Stimulated activated naive B cell treated with anti-CD40 and anti-IgM and Interleukin-4, amounts not matched to agents 10 μg/mL and 1 μg/mL and 100 μg/mL, for 72 hours (primary cell): ENCODE results near the gene PLPPR3.
A peak's percentile ranks its signal among the peaks of the same experiment; 100 is the strongest.

ENCODE experiments used
- ATAC-seq, 2 donors: fragments of 150-1000 bp; cut with Tn5 transposase; replicated peaks; 2 replicates each; pipeline ENCODE4 v1.10.0; 2021; ENCODE audit warnings: moderate library complexity in 1 of 2
- DNase-seq: peaks from one replicate; pipeline ENCODE4 v3.0.0; 2021
- H3K27ac Mint-ChIP-seq: one replicate; pipeline ENCODE4 v1.8.0; 2022; ENCODE audit warnings: mild to moderate bottlenecking, mixed read lengths
- H3K27me3 Mint-ChIP-seq, 2 donors: one replicate each; pipeline ENCODE4 v1.8.0; 2022; ENCODE audit warnings: mixed read lengths in 2 of 2
- H3K36me3 Mint-ChIP-seq, 2 donors: one replicate each; pipeline ENCODE4 v1.8.0; 2022; ENCODE audit warnings: mixed read lengths in 2 of 2, mild to moderate bottlenecking in 1 of 2
- H3K4me1 Mint-ChIP-seq, 2 donors: one replicate each; pipeline ENCODE4 v1.8.0; 2022; ENCODE audit warnings: mixed read lengths in 2 of 2, mild to moderate bottlenecking in 1 of 2
- H3K4me3 Mint-ChIP-seq, 2 donors: one replicate each; pipeline ENCODE4 v1.8.0; 2022; ENCODE audit warnings: mild to moderate bottlenecking in 2 of 2, mixed read lengths in 2 of 2, moderate library complexity in 1 of 2
- H3K9me3 Mint-ChIP-seq, 2 donors: one replicate each; pipeline ENCODE4 v1.8.0; 2022; ENCODE audit warnings: mixed read lengths in 2 of 2, mild to moderate bottlenecking in 1 of 2

The PLPPR3 gene

GRCh38 chr19:782878-783668, 38.7 kb downstream of the PLPPR3 start:
- peaks cover 0 to 32% of the 10 kb centered on the region in 2 donors for H3K27me3 Mint-ChIP-seq
- DNase-seq (no peak), ATAC-seq (no peak)
- no peaks in the 10 kb centered on the region for H3K4me1 Mint-ChIP-seq
- no peak overlapping the region for H3K27ac Mint-ChIP-seq
- H3K4me3 Mint-ChIP-seq, result no peak overlapping the region
- no peaks in the 10 kb centered on the region for H3K36me3 Mint-ChIP-seq
- H3K9me3 Mint-ChIP-seq, result peaks cover 0 to 2% of the 10 kb centered on the region in 2 donors

GRCh38 chr19:782185-782877, 39.4 kb downstream of the PLPPR3 start:
- DNase-seq, result no peak

GRCh38 chr19:781800-782184, 40.0 kb downstream of the PLPPR3 start:
- DNase-seq (no peak), ATAC-seq (no peak)
- Mint-ChIP-seq H3K9me3 (peaks cover 0 to 2% of the 10 kb centered on the region in 2 donors), H3K27me3 (peaks cover 0 to 32% of the 10 kb centered on the region in 2 donors), H3K4me1 (no peaks in the 10 kb centered on the region), H3K36me3 (no peaks in the 10 kb centered on the region), H3K4me3 (no peak overlapping the region), H3K27ac (no peak overlapping the region)

More at GRCh38 chr19:782185-782877, 39.4 kb downstream of the PLPPR3 start:
- Mint-ChIP-seq H3K27ac (no peak overlapping the region), H3K27me3 (peaks cover 0 to 32% of the 10 kb centered on the region in 2 donors), H3K9me3 (peaks cover 0 to 2% of the 10 kb centered on the region in 2 donors), H3K4me1 (no peaks in the 10 kb centered on the region), H3K36me3 (no peaks in the 10 kb centered on the region), H3K4me3 (no peak overlapping the region)
- ATAC-seq, result no peak

- no peak for DNase-seq
- H3K4me3 Mint-ChIP-seq, result no peak overlapping the region
- peaks cover 0 to 2% of the 10 kb centered on the region in 2 donors for H3K9me3 Mint-ChIP-seq
- no peaks in the 10 kb centered on the region for H3K4me1 Mint-ChIP-seq
- H3K27me3 Mint-ChIP-seq, result peaks cover 0 to 32% of the 10 kb centered on the region in 2 donors
- no peak overlapping the region for H3K27ac Mint-ChIP-seq
- H3K36me3 Mint-ChIP-seq, result no peaks in the 10 kb centered on the region
- no peak for ATAC-seq
These were observed 40.8 kb downstream of the PLPPR3 start for GRCh38 chr19:780935-781334.

GRCh38 chr19:778910-779653, 42.7 kb downstream of the PLPPR3 start:
- DNase-seq, result no peak

GRCh38 chr19:776549-776948, 45.2 kb downstream of the PLPPR3 start:
- DNase-seq (no peak), ATAC-seq (no peak)
- Mint-ChIP-seq H3K36me3 (no peaks in the 10 kb centered on the region), H3K27ac (no peak overlapping the region), H3K4me3 (no peak overlapping the region), H3K9me3 (peaks cover 0 to 2% of the 10 kb centered on the region in 2 donors), H3K4me1 (no peaks in the 10 kb centered on the region), H3K27me3 (peaks cover 5 to 26% of the 10 kb centered on the region in 2 donors)

More at GRCh38 chr19:778910-779653, 42.7 kb downstream of the PLPPR3 start:
- ATAC-seq, result no peak
- Mint-ChIP-seq H3K27me3 (peaks cover 0 to 32% of the 10 kb centered on the region in 2 donors), H3K4me1 (no peaks in the 10 kb centered on the region), H3K36me3 (no peaks in the 10 kb centered on the region), H3K9me3 (peaks cover 0 to 2% of the 10 kb centered on the region in 2 donors), H3K27ac (no peak overlapping the region), H3K4me3 (no peak overlapping the region)

GRCh38 chr19:772730-773436, 48.9 kb downstream of the PLPPR3 start:
- H3K4me3 Mint-ChIP-seq, result no peak overlapping the region

GRCh38 chr19:772063-772462, 49.7 kb downstream of the PLPPR3 start:
- Mint-ChIP-seq H3K9me3 (no peaks in the 10 kb centered on the region), H3K4me1 (peaks cover 0 to 3% of the 10 kb centered on the region in 2 donors), H3K4me3 (no peak overlapping the region), H3K27ac (no peak overlapping the region), H3K36me3 (no peaks in the 10 kb centered on the region), H3K27me3 (peaks cover 8 to 11% of the 10 kb centered on the region in 2 donors)
- ATAC-seq, result no peak
- no peak for DNase-seq

More at GRCh38 chr19:772730-773436, 48.9 kb downstream of the PLPPR3 start:
- Mint-ChIP-seq H3K27ac (no peak overlapping the region), H3K27me3 (peaks cover 5 to 7% of the 10 kb centered on the region in 2 donors), H3K36me3 (no peaks in the 10 kb centered on the region), H3K9me3 (no peaks in the 10 kb centered on the region), H3K4me1 (peaks cover 0 to 3% of the 10 kb centered on the region in 2 donors)
- no peak for DNase-seq
- ATAC-seq, result no peak

- no peaks in the 10 kb centered on the region for H3K9me3 Mint-ChIP-seq
- DNase-seq, result no peak
- no peaks in the 10 kb centered on the region for H3K36me3 Mint-ChIP-seq
- ATAC-seq, result peak; percentile 67 to 72
- H3K27me3 Mint-ChIP-seq, result peaks cover 14 to 18% of the 10 kb centered on the region in 2 donors
- no peak overlapping the region for H3K27ac Mint-ChIP-seq
- peaks cover 0 to 3% of the 10 kb centered on the region in 2 donors for H3K4me1 Mint-ChIP-seq
- H3K4me3 Mint-ChIP-seq, result no peak overlapping the region
These were observed 50.4 kb downstream of the PLPPR3 start for GRCh38 chr19:771332-771785.

GRCh38 chr19:769616-770015, 52.1 kb downstream of the PLPPR3 start:
- Mint-ChIP-seq H3K27me3 (peaks cover 15 to 25% of the 10 kb centered on the region in 2 donors), H3K4me1 (peaks cover 0 to 3% of the 10 kb centered on the region in 2 donors), H3K27ac (no peak overlapping the region), H3K4me3 (no peak overlapping the region), H3K9me3 (no peaks in the 10 kb centered on the region), H3K36me3 (no peaks in the 10 kb centered on the region)
- no peak for ATAC-seq
- DNase-seq, result no peak

- H3K4me1 Mint-ChIP-seq, result peaks cover 0 to 3% of the 10 kb centered on the region in 2 donors
- H3K4me3 Mint-ChIP-seq, result no peak overlapping the region
- DNase-seq, result no peak
- no peaks in the 10 kb centered on the region for H3K9me3 Mint-ChIP-seq
- ATAC-seq, result no peak
- H3K27ac Mint-ChIP-seq, result no peak overlapping the region
- H3K27me3 Mint-ChIP-seq, result peaks cover 15 to 25% of the 10 kb centered on the region in 2 donors
- no peaks in the 10 kb centered on the region for H3K36me3 Mint-ChIP-seq
These were observed 53.3 kb downstream of the PLPPR3 start for GRCh38 chr19:768424-768823.

- Mint-ChIP-seq H3K36me3 (no peaks in the 10 kb centered on the region), H3K4me3 (no peak overlapping the region), H3K27me3 (peaks cover 14 to 22% of the 10 kb centered on the region in 2 donors), H3K4me1 (peaks cover 0 to under 1% of the 10 kb centered on the region in 2 donors), H3K27ac (no peak overlapping the region), H3K9me3 (peaks cover 0 to 2% of the 10 kb centered on the region in 2 donors)
- DNase-seq (no peak), ATAC-seq (no peak)
These were observed 56.5 kb downstream of the PLPPR3 start for GRCh38 chr19:765179-765738.

GRCh38 chr19:764301-764700, 57.5 kb downstream of the PLPPR3 start:
- Mint-ChIP-seq H3K9me3 (peaks cover 4 to 5% of the 10 kb centered on the region in 2 donors), H3K27me3 (peaks cover 14 to 22% of the 10 kb centered on the region in 2 donors), H3K36me3 (peaks cover 2 to 5% of the 10 kb centered on the region in 2 donors), H3K4me1 (no peaks in the 10 kb centered on the region), H3K27ac (no peak overlapping the region), H3K4me3 (no peak overlapping the region)
- ATAC-seq, result no peak
- DNase-seq, result no peak
